GM23338 (cell line): ENCODE measurements around the gene BRCA1. TPM values are rescaled to one million over a fixed set of nuclear protein-coding genes. Genes with fewer than 3 reads are reported as not detected.
"Not testable (repeated sequence)": the region's sequence is repeated elsewhere in the genome, so short reads cannot be mapped to it uniquely, and the experiment has no call there.

Experiments
- ATAC-seq: fragments of 200-7000 bp; cut with Tn5 transposase; 3 replicates; pipeline ENCODE4 v1.9.1; 2020
- DNase-seq: peaks from one replicate; pipeline ENCODE4 v3.0.0-alpha.2; 2015; ENCODE audit warnings: low spot score
- H2AFZ ChIP-seq: fragments of 200-600 bp; sonication (generic); 2 replicates; pipeline ENCODE4 v1.8.0; 2016; ENCODE audit warnings: antibody characterized with exemption, mild to moderate bottlenecking, moderate library complexity
- H3F3A ChIP-seq: fragments of 200-600 bp; sonication (generic); replicated peaks from 2 replicates; pipeline ENCODE4 v1.8.0; 2017; ENCODE audit warnings: antibody characterized with exemption, mixed run types, low read depth
- H3K27ac ChIP-seq: fragments of 200-600 bp; sonication (generic); 2 replicates; pipeline ENCODE4 v1.6.1; 2016; ENCODE audit warnings: low read depth
- H3K27me3 ChIP-seq: fragments of 200-600 bp; sonication (generic); 2 replicates; pipeline ENCODE4 v1.8.0; 2016; ENCODE audit warnings: mild to moderate bottlenecking, mixed run types, moderate library complexity; ENCODE audit not compliant: insufficient read depth
- H3K36me3 ChIP-seq: fragments of 200-600 bp; sonication (generic); 2 replicates; pipeline ENCODE4 v1.8.0; 2016; ENCODE audit warnings: mild to moderate bottlenecking; ENCODE audit not compliant: insufficient read depth
- H3K4me1 ChIP-seq: fragments of 200-600 bp; sonication (generic); 2 replicates; pipeline ENCODE4 v1.8.0; 2016; ENCODE audit warnings: mild to moderate bottlenecking, moderate library complexity; ENCODE audit not compliant: insufficient read depth
- H3K4me2 ChIP-seq: fragments of 200-600 bp; sonication (generic); 2 replicates; pipeline ENCODE4 v1.7.1; 2017; ENCODE audit warnings: mixed run types
- H3K4me3 ChIP-seq: fragments of 200-600 bp; sonication (generic); 2 replicates; pipeline ENCODE4 v1.6.1; 2016; ENCODE audit warnings: mixed run types
- H3K79me2 ChIP-seq: fragments of 200-600 bp; sonication (generic); replicated peaks from 2 replicates; pipeline ENCODE4 v1.8.0; 2017; ENCODE audit warnings: mild to moderate bottlenecking; ENCODE audit not compliant: insufficient read depth
- H3K9me2 ChIP-seq: fragments of 200-600 bp; sonication (generic); 2 replicates; pipeline ENCODE4 v1.8.0; 2017; ENCODE audit not compliant: insufficient read depth
- H4K20me1 ChIP-seq: fragments of 200-600 bp; sonication (generic); replicated peaks from 2 replicates; pipeline ENCODE4 v1.8.0; 2017; ENCODE audit warnings: mild to moderate bottlenecking; ENCODE audit not compliant: insufficient read depth
- H3K27ac Mint-ChIP-seq: 2 replicates; pipeline ENCODE4 v1.8.0; 2020; ENCODE audit warnings: inconsistent platforms, mild to moderate bottlenecking, moderate library complexity, mixed read lengths
- H3K27me3 Mint-ChIP-seq: 3 replicates; pipeline ENCODE4 v1.8.0; 2022; ENCODE audit warnings: low read depth, mild to moderate bottlenecking, moderate library complexity, mixed read lengths, inconsistent platforms; ENCODE audit not compliant: insufficient read depth, poor library complexity
- H3K36me3 Mint-ChIP-seq: 3 replicates; pipeline ENCODE4 v1.8.0; 2021; ENCODE audit warnings: low read depth, mild to moderate bottlenecking, inconsistent platforms, moderate library complexity, mixed read lengths
- H3K4me1 Mint-ChIP-seq: 3 replicates; pipeline ENCODE4 v1.8.0; 2020; ENCODE audit warnings: mild to moderate bottlenecking, inconsistent platforms, mixed read lengths
- H3K4me3 Mint-ChIP-seq: 3 replicates; pipeline ENCODE4 v1.8.0; 2021; ENCODE audit warnings: moderate library complexity, mild to moderate bottlenecking, inconsistent platforms, mixed read lengths
- H3K9me3 Mint-ChIP-seq: 3 replicates; pipeline ENCODE4 v1.8.0; 2020; ENCODE audit warnings: moderate library complexity, mild to moderate bottlenecking, inconsistent platforms, mixed read lengths
- CREB1 ChIP-seq: fragments of 250-450 bp; sonication (Bioruptor Pico); IDR thresholded peaks from 2 replicates; pipeline ENCODE4 v1.5.0; 2020; ENCODE audit warnings: low read depth, mild to moderate bottlenecking, moderate library complexity
- CTCF ChIP-seq, 2 experiments: fragments of 200-600 bp in 1 of 2; sonication (generic) in 1 of 2; conservative IDR thresholded peaks; 2 replicates each; pipeline versions ENCODE4 v1.5.1 to v1.6.1; 2016 to 2017; ENCODE audit warnings: antibody characterized with exemption in 2 of 2, low read depth in 2 of 2, mild to moderate bottlenecking in 2 of 2, moderate library complexity in 1 of 2
- ETS1 ChIP-seq: IDR thresholded peaks from 2 replicates; pipeline ENCODE4 v1.6.1; 2016; ENCODE audit warnings: antibody characterized with exemption
- EZH2 ChIP-seq: fragments of 200-600 bp; sonication (generic); IDR thresholded peaks from one replicate; pipeline ENCODE4 v1.8.0; 2017; ENCODE audit warnings: antibody characterized with exemption, mild to moderate bottlenecking, low read depth; ENCODE audit not compliant: unreplicated experiment
- EZH2phosphoT487 ChIP-seq: fragments of 200-600 bp; sonication (generic); IDR thresholded peaks from one replicate; pipeline ENCODE4 v1.8.1; 2018; ENCODE audit warnings: antibody characterized with exemption; ENCODE audit not compliant: unreplicated experiment
- JUNB ChIP-seq: IDR thresholded peaks from one replicate; pipeline ENCODE4 v1.6.1; 2016; ENCODE audit warnings: antibody characterized with exemption; ENCODE audit not compliant: unreplicated experiment
- NANOG ChIP-seq: IDR thresholded peaks from 2 replicates; pipeline ENCODE4 v1.6.1; 2016; ENCODE audit warnings: antibody characterized with exemption, borderline replicate concordance
- POLR2AphosphoS5 ChIP-seq: IDR thresholded peaks from 2 replicates; pipeline ENCODE4 v1.6.1; 2016; ENCODE audit warnings: antibody characterized with exemption, low read depth
- STAT1 ChIP-seq: IDR thresholded peaks from one replicate; pipeline ENCODE4 v1.6.1; 2016; ENCODE audit warnings: antibody characterized with exemption; ENCODE audit not compliant: unreplicated experiment
- ZNF114 ChIP-seq: fragments of 250-450 bp; sonication (Bioruptor Pico); IDR thresholded peaks from 2 replicates; pipeline ENCODE4 v1.5.0; 2020; ENCODE audit warnings: mild to moderate bottlenecking, moderate library complexity
- polyA plus RNA-seq: library from polyadenylated mRNA; unstranded; fragments of >200 nt; fragmentation: Nextera tagmentation; extraction: Ambion mirVana; gene quantifications from 2 replicates; pipeline ENCODE4 v1.2.1, GENCODE V29; 2016
- total RNA-seq: library from RNA; depleted of rRNA; stranded (reverse); fragments of >200 nt; shearing (Covaris generic); gene quantifications from 2 replicates; pipeline ENCODE4 v1.2.3, GENCODE V29; 2014

The BRCA1 gene
- total and polyA plus RNA-seq, 2 experiments from 2014 or later: 43.2 to 45.9 TPM

- H3K79me2 ChIP-seq: no peaks in the 10 kb centered on the region
- H3K36me3 ChIP-seq: peaks cover 12% of the 10 kb centered on the region; the same call in 1 of the 2 replicates
- no peaks in the 10 kb centered on the region for H3K9me2 ChIP-seq
- TF ChIP-seq NANOG (no peak), STAT1 (no peak), JUNB (no peak), EZH2 (no peak), EZH2phosphoT487 (no peak), ZNF114 (CRISPR knock-in tag) (no peak), CREB1 (CRISPR knock-in tag) (no peak), POLR2AphosphoS5 (no peak), ETS1 (no peak), CTCF (conservative IDR thresholded peaks at IDR 0.05; ENCODE audit: low read depth in 2 of 2) (no peak)
- no peak overlapping the region for H3K27ac ChIP-seq
- no peak overlapping the region for H3K4me2 ChIP-seq
- peaks cover 3% of the 10 kb centered on the region; the same call in 2 of the 3 replicates for H3K4me1 Mint-ChIP-seq
- H3K27ac Mint-ChIP-seq: no peak overlapping the region
- no peaks in the 10 kb centered on the region for H4K20me1 ChIP-seq
- no peaks in the 10 kb centered on the region for H3K9me3 Mint-ChIP-seq
- no peaks in the 10 kb centered on the region for H3F3A ChIP-seq
- ATAC-seq: no peak
- no peak overlapping the region for H3K4me3 ChIP-seq
- no peaks in the 10 kb centered on the region for H3K27me3 ChIP-seq
- no peak overlapping the region for H2AFZ ChIP-seq
- peaks cover 8% of the 10 kb centered on the region for H3K27me3 Mint-ChIP-seq
- no peak for DNase-seq
- H3K36me3 Mint-ChIP-seq: peaks cover 53% of the 10 kb centered on the region
- H3K4me1 ChIP-seq: no peaks in the 10 kb centered on the region
- no peak overlapping the region for H3K4me3 Mint-ChIP-seq
These were observed 69.1 kb downstream of the BRCA1 start for GRCh38 chr17:43056051-43056450.

GRCh38 chr17:43053008-43053407 lies 72.2 kb downstream of the BRCA1 start:
- H3K27me3 Mint-ChIP-seq, H3K4me3 ChIP-seq, H3K9me2 ChIP-seq, H3K4me2 ChIP-seq, H3K27ac ChIP-seq, H3K79me2 ChIP-seq, H3K4me1 ChIP-seq, DNase-seq, H3K27ac Mint-ChIP-seq, H3K4me3 Mint-ChIP-seq, ATAC-seq, H3K9me3 Mint-ChIP-seq, H3F3A ChIP-seq, H2AFZ ChIP-seq, H3K27me3 ChIP-seq, H4K20me1 ChIP-seq, H3K4me1 Mint-ChIP-seq: not testable (repeated sequence)
- peaks cover 21% of the 10 kb centered on the region; the same call in 1 of the 2 replicates for H3K36me3 ChIP-seq
- peaks cover 56% of the 10 kb centered on the region for H3K36me3 Mint-ChIP-seq
